PC-9 (cell line): ENCODE measurements around the gene CAST.

Source experiments
- EZH2 ChIP-seq: fragments of 200-600 bp; sonication (generic); IDR thresholded peaks from 2 replicates; pipeline ENCODE4 v1.8.0; 2017; ENCODE audit warnings: antibody characterized with exemption, low read depth
- TF ChIP-seq, protein P1 (sequence below): fragments of 200-600 bp; sonication (generic); conservative IDR thresholded peaks from 2 replicates; pipeline ENCODE4 v1.6.1; 2017; ENCODE audit warnings: mixed run types, antibody characterized with exemption, mild to moderate bottlenecking, moderate library complexity

DNA sequence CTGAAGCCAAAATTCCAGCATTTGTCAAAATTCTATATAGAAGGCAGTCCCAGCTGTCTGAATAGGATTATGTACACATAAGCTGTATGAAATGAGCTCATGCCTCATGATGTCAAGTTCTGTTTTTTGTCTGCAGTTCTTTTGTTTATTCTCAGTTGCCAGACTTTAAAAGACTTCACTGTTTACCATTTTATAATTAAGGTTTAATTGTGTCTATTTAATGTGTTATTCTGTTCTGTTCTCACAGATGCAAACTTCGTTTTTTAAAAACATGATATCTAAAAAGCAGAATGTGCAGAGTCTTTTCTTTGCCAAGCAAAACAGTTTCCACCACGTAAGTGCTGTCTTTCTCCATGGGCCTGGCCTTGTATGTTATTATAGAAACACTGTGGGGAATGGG lies 114.4 kb downstream of the CAST start:
- TF ChIP-seq, protein P1, sequence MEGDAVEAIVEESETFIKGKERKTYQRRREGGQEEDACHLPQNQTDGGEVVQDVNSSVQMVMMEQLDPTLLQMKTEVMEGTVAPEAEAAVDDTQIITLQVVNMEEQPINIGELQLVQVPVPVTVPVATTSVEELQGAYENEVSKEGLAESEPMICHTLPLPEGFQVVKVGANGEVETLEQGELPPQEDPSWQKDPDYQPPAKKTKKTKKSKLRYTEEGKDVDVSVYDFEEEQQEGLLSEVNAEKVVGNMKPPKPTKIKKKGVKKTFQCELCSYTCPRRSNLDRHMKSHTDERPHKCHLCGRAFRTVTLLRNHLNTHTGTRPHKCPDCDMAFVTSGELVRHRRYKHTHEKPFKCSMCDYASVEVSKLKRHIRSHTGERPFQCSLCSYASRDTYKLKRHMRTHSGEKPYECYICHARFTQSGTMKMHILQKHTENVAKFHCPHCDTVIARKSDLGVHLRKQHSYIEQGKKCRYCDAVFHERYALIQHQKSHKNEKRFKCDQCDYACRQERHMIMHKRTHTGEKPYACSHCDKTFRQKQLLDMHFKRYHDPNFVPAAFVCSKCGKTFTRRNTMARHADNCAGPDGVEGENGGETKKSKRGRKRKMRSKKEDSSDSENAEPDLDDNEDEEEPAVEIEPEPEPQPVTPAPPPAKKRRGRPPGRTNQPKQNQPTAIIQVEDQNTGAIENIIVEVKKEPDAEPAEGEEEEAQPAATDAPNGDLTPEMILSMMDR: no peak
- no peak for TF ChIP-seq EZH2
